IMR-90 (cell line): Measurements from ENCODE around the gene FBXL19. TPM values are rescaled to one million over a fixed set of nuclear protein-coding genes. Genes with fewer than 3 reads are reported as not detected.
A peak's percentile ranks its signal among the peaks of the same experiment; 100 is the strongest.

Source experiments
- ATAC-seq: fragments of 200-7000 bp; cut with Tn5 transposase; 2 replicates; pipeline ENCODE4 v1.9.1; 2020; ENCODE audit warnings: low read depth, mild to moderate bottlenecking, moderate library complexity
- BruUV-seq: library from RNA; stranded (reverse); fragments of 400-500 nt; replicated peaks from 2 replicates; lab custom pipeline; 2021; lab: Mats Ljungman, UMichigan
- CTCF ChIA-PET: fragments of 300-600 bp; formaldehyde crosslinking; extraction: SDS; loops from one replicate; lab custom pipeline; 2021; ENCODE audit warnings: antibody characterized with exemption; lab: Yijun Ruan, JAX
- POLR2A ChIA-PET: fragments of 300-600 bp; sonication (Branson Sonifier 250); formaldehyde crosslinking; loops from one replicate; lab custom pipeline; 2022; ENCODE audit warnings: antibody characterized with exemption; ENCODE audit not compliant: unreplicated experiment; lab: Charles Lee
- DNase-seq: peaks from one replicate; pipeline ENCODE4 v3.0.0; 2013
- H2AFZ ChIP-seq: replicated peaks from 2 replicates; pipeline ENCODE3; 2013; ENCODE audit warnings: low read length, mild to moderate bottlenecking; ENCODE audit not compliant: poor library complexity
- H2AK5ac ChIP-seq: 2 replicates; pipeline ENCODE4 v1.6.1; 2013; ENCODE audit warnings: low read depth, low read length, inconsistent platforms
- H2AK9ac ChIP-seq: replicated peaks from 2 replicates; pipeline ENCODE3; 2013; ENCODE audit warnings: mild to moderate bottlenecking, low read depth, low read length, moderate library complexity; ENCODE audit not compliant: poor library complexity
- H2BK120ac ChIP-seq: 2 replicates; pipeline ENCODE4 v1.6.1; 2013; ENCODE audit warnings: low read depth, low read length, inconsistent platforms
- H2BK15ac ChIP-seq: 3 replicates; pipeline ENCODE4 v1.6.1; 2013; ENCODE audit warnings: low read depth, low read length, inconsistent platforms
- H2BK20ac ChIP-seq: 2 replicates; pipeline ENCODE4 v1.6.1; 2013; ENCODE audit warnings: low read depth, mild to moderate bottlenecking, inconsistent platforms, low read length, moderate library complexity
- H2BK5ac ChIP-seq: 2 replicates; pipeline ENCODE4 v1.6.1; 2013; ENCODE audit warnings: mild to moderate bottlenecking, low read depth, low read length, inconsistent platforms; ENCODE audit not compliant: poor library complexity, severe bottlenecking
- H3K14ac ChIP-seq: replicated peaks from 2 replicates; pipeline ENCODE4 v1.6.1; 2013; ENCODE audit warnings: low read depth, low read length, inconsistent platforms
- H3K18ac ChIP-seq: 2 replicates; pipeline ENCODE4 v1.6.1; 2013; ENCODE audit warnings: low read depth, low read length, control low read depth
- H3K23ac ChIP-seq: 2 replicates; pipeline ENCODE4 v1.6.1; 2013; ENCODE audit warnings: low read depth, low read length, inconsistent platforms
- H3K27ac ChIP-seq: 2 replicates; pipeline ENCODE4 v1.5.1; 2013; ENCODE audit warnings: mild to moderate bottlenecking, control low read depth, low read length; ENCODE audit not compliant: insufficient read depth
- H3K27me3 ChIP-seq: 2 replicates; pipeline ENCODE4 v1.6.1; 2013; ENCODE audit warnings: low read length; ENCODE audit not compliant: control insufficient read depth, insufficient read depth
- H3K36me3 ChIP-seq: 2 replicates; pipeline ENCODE4 v1.6.1; 2013; ENCODE audit warnings: low read length, mixed read lengths; ENCODE audit not compliant: control insufficient read depth, insufficient read depth
- H3K4ac ChIP-seq: 2 replicates; pipeline ENCODE4 v1.6.1; 2013; ENCODE audit warnings: low read depth, low read length, inconsistent platforms
- H3K4me1 ChIP-seq: 2 replicates; pipeline ENCODE4 v1.6.1; 2013; ENCODE audit warnings: low read length, mixed read lengths; ENCODE audit not compliant: control insufficient read depth, insufficient read depth
- H3K4me2 ChIP-seq: 2 replicates; pipeline ENCODE4 v1.6.1; 2013; ENCODE audit warnings: low read depth, mild to moderate bottlenecking, control low read depth, low read length, moderate library complexity
- H3K4me3 ChIP-seq: 2 replicates; pipeline ENCODE4 v1.5.1; 2013; ENCODE audit warnings: low read depth, mild to moderate bottlenecking, control low read depth, low read length, moderate library complexity; ENCODE audit not compliant: insufficient read depth
- H3K56ac ChIP-seq: 2 replicates; pipeline ENCODE4 v1.6.1; 2013; ENCODE audit warnings: low read length, inconsistent platforms; ENCODE audit not compliant: insufficient read depth; ENCODE audit errors: extremely low read depth
- H3K79me1 ChIP-seq, 2 experiments: 2 replicates each; pipeline ENCODE4 v1.6.1; 2013; ENCODE audit warnings: low read length in 2 of 2, inconsistent platforms in 1 of 2, low read depth in 1 of 2
- H3K9ac ChIP-seq: 2 replicates; pipeline ENCODE4 v1.6.1; 2013; ENCODE audit warnings: low read depth, low read length, control low read depth
- H3K9me1 ChIP-seq: 2 replicates; pipeline ENCODE4 v1.6.1; 2013; ENCODE audit warnings: low read length, inconsistent platforms; ENCODE audit not compliant: insufficient read depth
- H3K9me3 ChIP-seq: 2 replicates; pipeline ENCODE4 v1.6.1; 2013; ENCODE audit warnings: low read length; ENCODE audit not compliant: control insufficient read depth, insufficient read depth
- H4K20me1 ChIP-seq: 2 replicates; pipeline ENCODE4 v1.6.1; 2013; ENCODE audit warnings: low read length, inconsistent platforms; ENCODE audit not compliant: insufficient read depth
- H4K5ac ChIP-seq: 2 replicates; pipeline ENCODE4 v1.6.1; 2013; ENCODE audit warnings: mild to moderate bottlenecking, low read depth, low read length, control low read depth
- H4K8ac ChIP-seq, 2 experiments: 2 replicates each; pipeline ENCODE4 v1.6.1; 2013; ENCODE audit warnings: low read depth in 2 of 2, low read length in 2 of 2, control low read depth in 1 of 2, inconsistent platforms in 1 of 2
- H4K91ac ChIP-seq: 2 replicates; pipeline ENCODE4 v1.6.1; 2013; ENCODE audit warnings: low read depth, low read length, inconsistent platforms; ENCODE audit not compliant: insufficient read depth
- CEBPB ChIP-seq: IDR thresholded peaks from 2 replicates; pipeline ENCODE4 v1.6.1; 2012; ENCODE audit warnings: low read depth, low read length, improper control_type of control experiment
- CHD1 ChIP-seq: IDR thresholded peaks from 2 replicates; pipeline ENCODE4 v1.6.1; 2012; ENCODE audit warnings: low read depth, low read length, improper control_type of control experiment
- CTCF ChIP-seq: conservative IDR thresholded peaks from 2 replicates; pipeline ENCODE4 v1.5.1; 2012; ENCODE audit warnings: mild to moderate bottlenecking, low read depth, low read length, improper control_type of control experiment
- FOS ChIP-seq: fragments of 150-350 bp; IDR thresholded peaks from 2 replicates; pipeline ENCODE4 v1.6.1; 2016; ENCODE audit warnings: low read depth, low read length
- MAFK ChIP-seq: IDR thresholded peaks from 2 replicates; pipeline ENCODE4 v1.6.1; 2012; ENCODE audit warnings: low read depth, low read length, improper control_type of control experiment
- MAZ ChIP-seq: IDR thresholded peaks from 2 replicates; pipeline ENCODE4 v1.6.1; 2012; ENCODE audit warnings: low read depth, mild to moderate bottlenecking, low read length, improper control_type of control experiment, moderate library complexity, borderline replicate concordance
- NFE2L2 ChIP-seq: fragments of 150-350 bp; IDR thresholded peaks from 2 replicates; pipeline ENCODE4 v1.6.1; 2016; ENCODE audit warnings: low read depth, mild to moderate bottlenecking, low read length
- POLR2A ChIP-seq: IDR thresholded peaks from 2 replicates; pipeline ENCODE4 v1.6.1; 2012; ENCODE audit warnings: mild to moderate bottlenecking, low read depth, low read length
- RCOR1 ChIP-seq: IDR thresholded peaks from 2 replicates; pipeline ENCODE4 v1.6.1; 2012; ENCODE audit warnings: mild to moderate bottlenecking, low read length, improper control_type of control experiment; ENCODE audit not compliant: insufficient replicate concordance
- WGBS, 2 experiments: methylation state at CpG; one replicate each; pipeline versions ENCODE4 v1.1.5 to v1.1.7; 2013; ENCODE audit warnings: missing lambda C conversion rate in 2 of 2; ENCODE audit not compliant: insufficient read length in 1 of 2; ENCODE audit errors: extremely low coverage in 2 of 2; 5-methylcytosine and 5-hydroxymethylcytosine counted together
- dilution Hi-C: fragments of 300-500 bp; cut with HindIII; formaldehyde crosslinking; loops from one replicate; pipeline ENCODE4 v1.14.3; 2018; ENCODE audit warnings: low sequenced_read_pairs; ENCODE audit not compliant: unreplicated experiment
- in situ Hi-C: fragments of 300-500 bp; cut with MboI; formaldehyde crosslinking; loops from 3 replicates; pipeline ENCODE4 v1.14.3; 2019; ENCODE audit warnings: low sequenced_read_pairs, inconsistent platforms, mixed read lengths
- intact Hi-C: fragments of 100-400 bp; cut with micrococcal nuclease; formaldehyde crosslinking; loops from 2 replicates; pipeline ENCODE4 v1.10.0; 2022
- polyA plus RNA-seq, 3 experiments: library from polyadenylated mRNA; depleted of rRNA; stranded (reverse); fragments of >200 nt; gene quantifications; 2 replicates each; pipeline ENCODE4 v1.2.3, GENCODE V29; 2012; ENCODE audit warnings: low replicate concordance in 1 of 3
- total RNA-seq: library from RNA; depleted of rRNA; stranded (reverse); fragments of >200 nt; gene quantifications from 2 replicates; pipeline ENCODE4 v1.2.3, GENCODE V29; 2012

Gene FBXL19
- total and polyA plus RNA-seq, 2 of the 4 experiments (the other 2 are of a cell fraction) = 5.0 to 13.8 TPM

DNA sequence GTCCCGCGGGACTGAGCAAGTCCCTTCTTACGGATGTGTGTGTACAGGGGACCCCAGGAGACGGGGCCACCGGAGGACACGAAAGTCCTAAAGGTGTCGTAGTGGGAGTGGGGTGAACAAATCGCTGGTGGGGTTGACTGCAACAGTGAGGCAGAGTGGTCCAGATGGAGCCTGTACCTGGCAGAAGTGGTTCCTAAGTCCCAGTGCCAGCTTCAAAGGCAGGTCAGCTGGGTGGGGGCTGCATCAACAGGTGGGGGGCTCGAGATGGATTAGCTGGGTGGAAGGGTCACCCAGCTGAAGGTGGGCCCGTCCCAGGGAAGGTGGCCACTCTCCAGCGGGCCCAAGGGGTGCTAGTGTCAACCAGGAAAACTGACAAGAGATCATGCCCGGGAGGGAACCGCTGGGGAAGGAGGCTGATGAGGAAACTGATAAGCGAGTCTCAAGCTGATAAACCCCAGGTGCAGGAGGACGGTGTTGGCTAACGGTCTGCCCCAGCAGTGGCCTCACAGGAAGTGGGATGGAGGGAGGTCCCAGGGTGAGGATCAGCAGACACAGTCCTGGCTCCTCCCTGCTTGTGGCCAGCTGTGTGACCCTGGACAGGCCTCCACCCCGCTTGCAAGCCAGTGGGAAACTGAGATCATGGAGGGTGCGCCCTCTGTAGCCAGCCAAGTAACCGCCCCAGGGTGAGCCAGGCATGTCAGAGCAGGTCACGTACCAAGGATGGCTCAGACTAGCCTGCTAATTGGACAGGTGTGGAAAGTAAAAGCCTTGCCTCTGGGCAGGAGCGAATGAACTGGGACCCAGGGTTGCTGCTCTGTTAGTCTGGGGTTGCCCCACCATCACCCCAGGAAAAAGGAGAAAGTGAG, 26.5 kb downstream of the FBXL19 start:
- Histone ChIP-seq H4K91ac (peak overlapping the region; percentile 84), H3K18ac (peak overlapping the region; percentile 3), H2BK20ac (peak overlapping the region; percentile 64), H3K9ac (peak overlapping the region; percentile 74), H3K4me1 (peaks cover 7% of the 10 kb centered on the region), H2BK5ac (peak overlapping the region; percentile 53), H4K5ac (peak overlapping the region; percentile 44), H2BK15ac (peak overlapping the region; percentile 15; the same call in 1 of the 3 replicates), H4K8ac (peak overlapping the region; percentile 63 to 89), H4K20me1 (peaks cover 10% of the 10 kb centered on the region), H3K23ac (peak overlapping the region; percentile 97), H3K14ac (peak overlapping the region; percentile 94), H2BK120ac (peak overlapping the region; percentile 79), H2AK5ac (peak overlapping the region; percentile 93), H3K27ac (peak overlapping the region; percentile 68), H3K9me3 (no peaks in the 10 kb centered on the region), H3K9me1 (peaks cover 11% of the 10 kb centered on the region; the same call in 1 of the 2 replicates), H2AK9ac (peak overlapping the region; percentile 100), H3K79me1 (peaks cover 10 to 39% of the 10 kb centered on the region in 2 experiments; a peak in 3 of 4 replicates), H3K4me3 (peak overlapping the region; percentile 79), H3K27me3 (no peaks in the 10 kb centered on the region), H3K4me2 (peak overlapping the region; percentile 94), H2AFZ (peak overlapping the region; percentile 75), H3K56ac (no peak overlapping the region; the same call in 1 of the 2 replicates), H3K36me3 (peaks cover 14% of the 10 kb centered on the region), H3K4ac (peak overlapping the region; percentile 97)
- intact Hi-C loops (loop anchor here (5.0 to 10.0 kb wide), 3 partner anchors 125 to 915 kb away; partner anchors contain the start of genes ZNF646 and ZNF668), dilution Hi-C loops (no loop called here), in situ Hi-C loops (no loop called here)
- WGBS, 2 experiments = 18% methylated on average over 12 of the region's 21 CpGs; no CpG with 5 or more reads in 1 of the 2 experiments
- no TSS peak for BruUV-seq
- DNase-seq (peak; percentile 80), ATAC-seq (peak; percentile 47)
- ChIA-PET CTCF (no interaction called here), POLR2A (interaction anchor here (0.5 kb wide), 1 partner anchor 193 kb away, joined by 6 read pairs; no protein-coding TSS in a partner anchor)
- peak; percentile 53; the same call in 1 of the 2 replicates for TF ChIP-seq MAZ
- TF ChIP-seq FOS = no peak
- peak; percentile 59; the same call in 1 of the 2 replicates for TF ChIP-seq POLR2A
- TF ChIP-seq CHD1 = no peak
- no peak for TF ChIP-seq NFE2L2
- no peak for TF ChIP-seq RCOR1
- TF ChIP-seq CEBPB = no peak
- TF ChIP-seq MAFK = no peak
- TF ChIP-seq CTCF = no peak
